ENCODE results near the gene ZNF407.

DNA sequence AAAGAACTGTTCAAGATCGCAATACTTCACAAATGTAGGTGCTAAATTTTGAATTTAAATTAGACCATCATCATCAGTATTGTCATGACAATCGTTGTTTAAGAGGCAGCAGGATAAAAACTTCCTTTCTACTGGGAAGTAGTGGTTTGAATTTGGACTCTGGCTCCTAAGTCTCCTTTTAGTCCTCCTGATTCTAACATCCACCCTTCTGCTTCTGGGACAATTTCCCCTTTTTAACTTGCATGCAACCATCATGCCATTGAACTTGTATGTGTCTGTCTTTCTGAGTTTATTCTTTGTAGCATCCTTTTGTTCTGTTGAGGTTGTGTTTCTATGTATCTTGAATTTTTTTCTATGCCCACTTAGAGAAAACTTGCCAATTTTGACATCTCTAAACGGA lies 361.5 kb downstream of the ZNF407 start:
- TF ChIP-seq EZH2 (optimal IDR thresholded peaks at IDR 0.05; ENCODE audit: low read depth, low read length) = no peak
- TF ChIP-seq, protein P1, sequence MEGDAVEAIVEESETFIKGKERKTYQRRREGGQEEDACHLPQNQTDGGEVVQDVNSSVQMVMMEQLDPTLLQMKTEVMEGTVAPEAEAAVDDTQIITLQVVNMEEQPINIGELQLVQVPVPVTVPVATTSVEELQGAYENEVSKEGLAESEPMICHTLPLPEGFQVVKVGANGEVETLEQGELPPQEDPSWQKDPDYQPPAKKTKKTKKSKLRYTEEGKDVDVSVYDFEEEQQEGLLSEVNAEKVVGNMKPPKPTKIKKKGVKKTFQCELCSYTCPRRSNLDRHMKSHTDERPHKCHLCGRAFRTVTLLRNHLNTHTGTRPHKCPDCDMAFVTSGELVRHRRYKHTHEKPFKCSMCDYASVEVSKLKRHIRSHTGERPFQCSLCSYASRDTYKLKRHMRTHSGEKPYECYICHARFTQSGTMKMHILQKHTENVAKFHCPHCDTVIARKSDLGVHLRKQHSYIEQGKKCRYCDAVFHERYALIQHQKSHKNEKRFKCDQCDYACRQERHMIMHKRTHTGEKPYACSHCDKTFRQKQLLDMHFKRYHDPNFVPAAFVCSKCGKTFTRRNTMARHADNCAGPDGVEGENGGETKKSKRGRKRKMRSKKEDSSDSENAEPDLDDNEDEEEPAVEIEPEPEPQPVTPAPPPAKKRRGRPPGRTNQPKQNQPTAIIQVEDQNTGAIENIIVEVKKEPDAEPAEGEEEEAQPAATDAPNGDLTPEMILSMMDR (IDR thresholded peaks at IDR 0.05; ENCODE audit: low read length) = no peak

Measured in MM.1S (cell line).